Fibroblast of upper back skin (primary cell): ENCODE data around the gene CELSR1.
"Not testable (repeated sequence)": the region's sequence is repeated elsewhere in the genome, so short reads cannot be mapped to it uniquely, and the experiment has no call there.

ENCODE experiments used
- DNase-seq: peaks from one replicate; pipeline ENCODE4 v3.0.0-alpha.2; 2013

Gene CELSR1

DNA sequence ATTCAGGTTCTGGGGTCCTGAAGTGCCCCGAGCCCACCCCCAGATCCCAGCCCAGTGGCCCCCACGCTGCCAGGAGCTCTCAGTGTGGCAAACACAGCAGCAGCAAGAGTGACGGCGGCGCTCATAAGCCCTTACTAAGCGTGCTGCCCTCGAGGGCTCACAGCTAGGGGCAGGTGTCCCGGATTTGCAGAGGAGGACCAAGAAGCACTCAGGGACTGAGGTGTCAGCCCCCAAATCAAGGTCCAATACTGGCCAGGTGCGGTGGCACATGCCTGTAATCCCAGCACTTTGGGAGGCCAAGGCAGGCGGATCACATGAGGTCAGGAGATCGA, 25.4 kb downstream of the CELSR1 start:
- DNase-seq, result no peak

DNA sequence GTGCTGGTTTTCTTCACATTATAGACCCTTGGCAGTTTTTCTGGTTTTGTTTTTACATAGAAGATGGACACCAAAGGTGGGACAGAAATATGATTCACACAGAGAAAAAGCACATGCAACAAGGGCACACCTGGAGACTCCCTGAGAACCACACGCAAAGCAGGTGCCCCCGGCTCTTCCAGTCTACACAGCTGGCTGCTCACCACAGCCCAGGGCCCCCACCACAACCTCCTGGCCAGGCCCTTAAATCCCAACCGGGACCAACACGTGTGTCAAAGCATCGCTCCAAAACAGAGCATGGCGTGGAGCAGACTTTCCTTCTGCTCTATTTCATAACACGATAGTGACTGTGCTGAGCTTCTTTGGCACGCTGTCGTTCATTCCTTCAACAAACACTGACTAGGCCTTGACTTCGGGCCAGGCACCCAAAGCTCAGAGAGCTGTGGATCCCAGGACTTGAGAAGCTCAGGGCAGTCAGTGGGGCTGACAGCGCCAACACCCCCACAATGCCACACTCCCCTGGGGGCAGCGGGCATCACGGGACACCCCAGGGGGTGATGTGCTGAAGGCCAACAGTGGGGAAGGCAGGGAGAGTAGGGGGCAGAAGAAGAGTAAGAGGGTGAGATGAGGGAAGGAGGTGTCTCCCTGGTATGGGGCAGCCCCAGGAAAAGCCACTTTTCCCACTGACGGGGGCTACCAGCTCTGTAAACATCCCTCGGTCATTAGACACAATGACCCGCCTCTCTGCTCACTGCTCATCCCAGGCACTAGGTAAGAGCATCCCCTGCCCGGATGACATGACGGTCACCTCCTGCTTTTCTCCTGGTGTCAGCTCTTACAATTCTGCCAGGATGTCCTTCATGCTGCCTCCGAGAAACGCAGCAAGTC, 26.0 kb downstream of the CELSR1 start:
- DNase-seq, result no peak

DNA sequence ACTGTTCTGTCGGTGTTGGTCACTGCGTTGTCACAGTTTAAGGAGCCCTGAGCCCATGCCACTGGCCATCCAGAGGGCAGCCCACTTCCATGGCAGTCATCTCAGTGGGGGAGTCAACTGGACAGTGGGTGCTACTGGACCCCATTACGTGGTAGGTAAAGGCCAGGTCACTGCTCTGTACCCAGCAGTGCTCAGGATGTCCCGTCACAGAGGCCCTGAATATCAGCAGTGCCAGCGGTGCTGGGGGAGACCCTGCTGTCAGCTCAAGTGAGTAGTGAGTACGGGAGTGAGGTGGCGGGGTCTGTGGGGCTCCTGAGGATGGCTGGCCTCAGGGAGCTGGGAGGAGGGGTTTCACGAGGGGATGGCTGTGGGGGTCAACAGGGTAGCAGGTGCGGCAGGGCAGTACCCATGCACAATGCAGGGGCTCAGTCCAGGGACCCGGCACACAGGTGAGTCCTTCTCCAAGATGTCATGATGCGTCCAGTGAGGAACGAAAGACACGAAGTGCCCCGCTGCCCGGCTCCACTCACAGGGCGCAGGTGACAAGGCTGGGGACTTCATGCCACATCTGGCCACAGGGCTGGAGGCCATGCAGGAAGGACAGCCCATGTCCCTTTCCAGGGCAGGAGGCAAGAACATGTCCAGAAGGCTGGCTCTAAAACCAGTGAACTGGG, 27.9 kb downstream of the CELSR1 start:
- DNase-seq, result no peak

DNA sequence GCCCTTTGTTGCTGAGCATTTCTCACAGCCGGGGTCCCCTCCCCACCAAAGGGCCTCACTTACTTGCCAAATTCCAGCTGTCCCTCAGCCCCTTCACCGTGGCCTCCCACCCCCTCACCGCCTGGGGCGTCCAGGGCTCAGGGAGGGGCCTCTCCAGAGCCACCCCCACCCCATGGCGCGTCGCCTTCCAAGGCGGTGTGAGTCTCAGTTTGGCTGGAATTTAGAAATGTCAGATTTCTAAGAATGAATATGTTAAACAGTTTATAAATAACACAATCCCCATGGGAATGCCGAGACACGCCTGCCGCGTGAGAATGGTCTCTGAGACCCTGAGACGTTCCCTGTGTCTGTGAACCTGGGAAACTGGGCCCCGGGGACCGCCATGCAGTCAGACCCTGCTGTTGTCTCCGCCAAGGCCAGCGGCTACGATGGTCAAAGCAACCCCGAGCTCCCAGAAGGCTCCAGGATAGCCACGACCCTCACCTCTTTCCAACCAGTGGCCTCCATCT, 28.9 kb downstream of the CELSR1 start:
- DNase-seq, result peak; percentile 24

DNA sequence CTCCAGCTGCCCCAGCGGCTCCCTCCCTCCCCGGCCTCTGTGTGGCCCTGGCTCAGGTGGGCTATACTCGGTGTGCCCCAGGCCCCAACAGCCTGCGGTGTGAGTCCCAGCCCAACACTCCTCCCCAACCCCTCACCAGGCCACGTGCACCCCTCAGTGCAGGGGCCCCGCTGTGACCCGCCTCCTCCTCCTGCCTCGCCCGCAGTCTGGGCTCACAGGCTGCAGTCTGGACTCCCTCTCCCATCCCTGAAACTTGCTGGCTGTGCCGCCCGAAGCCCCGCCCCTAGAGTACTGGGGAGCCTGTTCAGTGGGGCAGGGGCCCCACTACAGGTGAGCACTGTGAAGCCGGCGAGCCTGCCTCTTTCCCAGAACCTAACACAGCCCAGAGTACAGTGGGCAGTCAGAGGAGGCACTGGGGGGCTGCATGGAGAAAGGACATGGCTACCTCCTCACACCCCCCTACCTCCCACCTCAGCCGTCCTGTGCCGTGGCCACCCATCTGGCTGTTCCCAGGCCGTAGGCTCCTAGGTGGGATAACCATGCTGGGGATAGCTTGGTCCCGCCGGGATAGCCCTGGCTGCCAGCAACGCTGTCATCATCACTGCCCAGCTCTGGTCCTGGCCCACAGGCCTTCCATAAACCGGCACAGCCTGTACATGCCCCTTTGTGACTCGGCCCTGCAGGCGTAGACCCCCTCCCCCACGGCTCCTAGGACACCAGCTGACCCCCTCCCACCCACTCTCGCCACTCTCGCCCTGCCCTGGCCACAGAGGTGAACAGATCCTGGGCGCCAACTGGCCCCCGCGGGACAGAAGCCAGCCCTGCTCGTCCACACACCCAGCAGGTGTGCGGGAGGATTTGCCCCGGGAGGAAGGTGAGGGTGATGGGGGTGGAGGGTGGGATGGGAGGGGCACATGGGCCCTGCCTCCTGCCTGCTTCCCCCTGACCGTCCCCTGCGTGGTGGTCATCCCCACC, 29.7 kb downstream of the CELSR1 start:
- no peak for DNase-seq

DNA sequence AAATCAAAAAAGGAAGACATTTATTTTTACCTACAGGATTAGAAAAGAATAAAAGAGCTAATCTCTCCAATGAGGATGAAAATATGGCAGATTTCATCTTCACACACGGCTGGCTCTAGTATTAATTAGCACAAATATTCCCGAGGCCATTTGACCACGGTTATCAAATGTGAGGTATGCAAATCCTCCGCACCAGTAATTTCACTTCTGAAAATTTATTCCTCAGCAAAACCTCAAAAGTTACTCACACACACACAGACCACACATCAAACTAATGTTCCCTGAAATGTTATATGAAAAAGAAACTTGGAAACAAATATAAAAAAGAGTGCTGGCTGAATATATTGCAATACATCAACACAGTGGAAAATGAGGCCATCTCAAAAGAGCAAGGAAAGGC, 32.8 kb downstream of the CELSR1 start:
- DNase-seq, result no peak

DNA sequence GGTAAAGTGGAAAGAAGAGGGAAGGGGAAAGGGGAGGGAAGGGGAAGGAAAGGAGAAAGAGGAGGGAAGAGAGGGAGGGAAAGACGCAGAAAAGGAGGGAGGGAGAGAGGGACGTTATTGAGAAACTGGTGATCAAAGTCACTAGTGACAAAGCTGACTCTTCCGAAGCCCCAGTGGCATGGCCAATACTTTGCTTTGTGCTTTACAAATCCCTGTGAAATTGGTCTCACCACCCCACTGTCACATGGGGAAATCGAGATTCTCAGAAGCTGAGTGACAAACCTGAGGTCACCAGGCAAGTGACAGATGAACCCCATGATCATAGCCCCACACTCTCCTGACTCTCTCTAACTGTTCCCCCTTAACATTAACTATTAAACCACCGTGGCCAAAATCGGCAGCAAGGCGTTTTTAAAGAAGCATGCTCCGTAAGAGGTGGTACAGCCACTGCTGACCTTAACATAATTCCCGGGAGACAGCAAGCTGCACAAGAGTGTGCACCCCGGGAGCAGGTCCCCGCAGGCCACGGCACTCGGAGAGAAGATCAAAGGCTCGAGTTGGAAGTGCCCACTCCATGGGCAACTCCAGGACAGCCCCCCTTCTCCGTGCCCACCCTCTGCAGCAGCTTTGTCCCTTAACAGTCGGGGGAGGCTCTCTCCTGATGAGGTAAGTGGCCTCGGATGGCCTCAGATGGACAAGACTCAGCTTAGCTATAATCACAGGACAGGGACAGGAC, 34.8 kb downstream of the CELSR1 start:
- DNase-seq, result no peak

DNA sequence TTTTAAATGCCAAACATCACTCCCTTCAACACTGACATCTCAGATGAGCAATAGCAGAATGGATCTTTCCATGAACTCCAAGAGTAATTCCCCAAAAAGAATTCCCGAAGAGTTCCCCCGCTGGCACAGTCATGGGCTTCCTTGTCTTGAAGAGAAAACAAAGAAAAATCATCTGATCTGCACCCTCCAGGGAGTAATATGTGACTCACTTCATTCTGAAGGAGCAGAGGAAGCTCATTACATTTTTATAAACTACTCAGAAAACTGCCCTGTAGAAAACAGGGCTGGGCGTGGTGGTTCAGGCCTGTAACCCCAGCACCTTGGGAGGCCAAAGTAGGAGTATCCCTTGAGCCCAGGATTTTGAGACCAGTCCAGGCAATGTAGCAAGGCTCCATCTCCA, 35.7 kb downstream of the CELSR1 start:
- DNase-seq, result peak; percentile 79

DNA sequence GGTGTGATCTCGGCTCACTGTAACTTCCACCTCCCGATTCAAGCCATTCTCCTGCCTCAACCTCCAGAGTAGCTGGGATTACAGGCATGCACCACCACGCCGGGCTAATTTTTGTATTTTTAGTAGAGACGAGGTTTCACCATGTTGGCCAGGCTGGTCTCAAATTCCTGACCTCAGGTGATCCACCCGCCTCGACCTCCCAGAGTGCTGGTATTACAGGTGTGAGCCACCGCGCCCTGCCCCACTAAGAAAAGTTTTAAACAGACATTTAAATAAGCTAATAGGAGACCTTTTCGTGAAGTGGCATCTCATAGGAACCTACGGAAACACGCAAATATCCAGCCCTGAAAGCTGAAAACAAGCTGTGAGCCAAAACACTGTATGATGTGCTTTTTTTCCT, 36.2 kb downstream of the CELSR1 start:
- DNase-seq, result not testable (repeated sequence)

DNA sequence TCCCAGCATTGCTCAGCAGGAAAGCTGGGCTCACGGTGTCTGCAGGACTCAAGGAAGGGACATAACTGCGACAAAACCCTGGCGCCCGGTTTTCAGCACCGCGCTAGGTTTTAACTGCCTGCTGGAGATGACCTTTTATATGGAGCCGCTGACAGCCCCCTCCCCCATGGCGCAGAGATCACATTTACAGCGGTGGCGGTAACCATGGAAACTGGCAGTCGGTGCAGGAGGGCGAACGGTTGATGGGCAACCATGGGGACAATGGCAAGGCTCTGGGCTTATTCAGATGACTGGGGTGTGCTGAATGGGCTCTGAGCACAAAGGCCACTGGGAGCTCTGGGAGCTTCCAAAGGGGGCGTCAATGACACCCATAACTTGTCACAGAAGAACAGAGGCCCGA, 37.2 kb downstream of the CELSR1 start:
- DNase-seq, result no peak

DNA sequence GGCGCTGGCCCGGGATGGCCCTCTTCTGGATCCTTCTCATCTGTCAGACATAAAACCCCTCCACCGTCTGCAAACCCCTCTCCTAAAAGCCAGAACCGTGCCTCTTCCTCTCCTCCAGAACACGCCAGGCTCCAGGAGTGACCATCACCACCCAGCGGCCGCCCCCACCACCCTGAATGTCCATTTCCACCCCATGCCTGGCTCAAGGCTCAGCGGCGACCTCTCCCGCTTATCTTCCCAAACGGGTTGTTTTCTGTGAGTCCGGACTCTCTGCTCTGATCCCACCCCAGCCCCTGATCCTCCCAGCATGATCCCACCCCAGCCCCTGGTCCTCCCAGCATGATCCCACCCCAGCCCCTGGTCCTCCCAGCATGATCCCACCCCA, 37.6 kb downstream of the CELSR1 start:
- no peak for DNase-seq

DNA sequence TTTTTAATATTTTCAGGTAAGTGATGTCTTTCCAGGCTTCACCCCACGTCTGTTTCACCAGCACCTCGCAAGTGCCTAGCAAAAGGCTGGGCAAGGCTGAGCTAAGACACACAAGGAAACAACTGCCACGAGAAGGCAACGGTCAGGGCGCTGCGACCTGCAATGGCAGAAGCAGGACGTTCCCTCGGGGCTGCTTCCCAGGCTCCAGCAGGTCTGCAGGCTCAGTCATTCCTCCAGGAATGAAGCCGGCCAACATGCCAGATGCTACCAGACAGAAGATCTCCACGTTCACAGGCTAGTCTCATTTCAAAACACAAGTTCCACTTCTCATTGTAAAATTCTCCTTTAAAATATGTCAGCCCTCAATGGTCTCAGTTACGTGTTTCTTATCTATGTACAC, 45.5 kb downstream of the CELSR1 start:
- no peak for DNase-seq

DNA sequence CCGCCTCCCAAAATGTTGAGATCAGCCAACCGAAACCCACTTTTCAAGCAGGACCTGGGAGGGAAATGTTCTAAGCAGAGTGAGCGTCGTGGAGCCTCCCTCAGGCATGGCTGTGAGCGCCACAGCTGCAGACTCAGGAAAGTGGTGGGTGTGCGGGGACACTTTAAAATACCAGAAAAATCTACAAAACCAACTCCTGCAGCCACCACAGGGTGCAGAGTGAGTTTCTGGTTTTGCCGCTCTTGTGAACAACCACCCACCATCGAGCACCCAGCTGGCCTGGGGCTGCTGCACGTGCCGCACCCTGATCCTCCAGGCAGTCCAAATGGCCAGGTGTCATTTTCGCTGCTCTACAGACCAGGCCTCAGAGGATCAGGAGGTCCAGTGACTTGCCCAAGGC, 46.9 kb downstream of the CELSR1 start:
- DNase-seq, result no peak

DNA sequence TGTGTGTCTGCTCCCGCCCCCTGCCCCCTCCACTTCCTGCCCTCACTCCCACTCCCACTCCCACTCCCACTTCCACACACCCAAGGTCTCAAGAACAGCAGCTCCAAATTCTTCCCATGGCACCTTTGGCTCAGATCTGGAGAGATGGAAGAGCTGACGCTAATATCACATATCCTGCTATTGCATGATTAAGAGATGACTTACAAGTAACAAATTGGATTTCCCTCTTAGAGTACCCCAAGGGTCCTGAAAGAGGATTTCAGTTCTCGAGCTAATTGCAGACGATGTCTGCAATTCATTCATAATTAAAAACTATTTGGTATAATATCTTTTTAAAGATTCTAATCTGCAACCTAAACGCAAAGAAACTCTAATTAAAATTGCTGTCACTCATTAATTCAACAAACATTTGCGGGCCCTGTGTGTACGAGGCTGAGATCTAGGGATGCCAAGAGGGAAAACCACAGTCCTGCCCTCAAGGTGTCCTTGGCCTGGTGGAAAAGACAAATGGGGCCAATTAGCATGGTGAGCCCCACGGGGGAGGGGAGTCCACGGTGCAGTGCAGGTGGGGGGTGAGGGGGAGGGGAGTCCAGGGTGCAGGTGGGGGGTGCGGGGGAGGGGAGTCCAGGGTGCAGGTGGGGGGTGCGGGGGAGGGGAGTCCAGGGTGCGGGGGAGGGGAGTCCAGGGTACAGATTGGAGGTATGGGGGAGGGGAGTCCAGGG, 50.3 kb downstream of the CELSR1 start:
- no peak for DNase-seq

DNA sequence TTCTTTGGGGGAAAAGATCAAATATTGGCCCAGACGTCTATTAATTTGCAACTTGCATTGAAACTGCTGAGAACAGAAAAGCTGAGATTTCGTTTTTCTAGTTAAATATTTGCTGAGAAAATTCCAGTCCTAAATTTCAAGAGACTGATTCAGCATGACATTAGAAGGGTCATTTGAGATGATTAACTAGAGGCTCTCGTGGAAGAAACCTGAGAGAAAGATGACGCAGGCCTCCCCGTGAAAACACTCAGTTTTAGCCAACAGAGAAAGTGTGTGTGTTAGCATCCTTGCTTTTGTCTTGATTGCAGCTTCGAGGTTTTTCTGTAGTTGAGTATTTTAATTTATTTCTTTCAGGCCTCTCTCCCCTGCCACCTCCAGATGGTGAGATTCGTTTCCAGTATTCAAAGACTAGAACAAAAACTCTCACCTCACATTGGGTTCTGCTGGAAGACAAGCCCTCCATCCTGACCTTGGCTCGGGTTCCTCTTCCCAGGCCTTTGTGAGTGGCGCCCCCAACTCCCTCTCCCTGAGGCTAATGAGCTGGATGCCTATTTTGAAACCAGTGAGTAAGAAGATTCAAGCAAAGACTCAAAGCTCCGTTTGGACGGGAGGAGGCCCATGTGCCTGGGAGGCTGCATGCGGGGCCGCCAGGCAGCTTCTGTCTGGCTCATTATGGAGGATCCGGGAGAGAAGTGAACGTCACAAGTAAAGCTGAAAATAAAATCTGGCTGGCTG, 52.4 kb downstream of the CELSR1 start:
- peak; percentile 30 for DNase-seq

DNA sequence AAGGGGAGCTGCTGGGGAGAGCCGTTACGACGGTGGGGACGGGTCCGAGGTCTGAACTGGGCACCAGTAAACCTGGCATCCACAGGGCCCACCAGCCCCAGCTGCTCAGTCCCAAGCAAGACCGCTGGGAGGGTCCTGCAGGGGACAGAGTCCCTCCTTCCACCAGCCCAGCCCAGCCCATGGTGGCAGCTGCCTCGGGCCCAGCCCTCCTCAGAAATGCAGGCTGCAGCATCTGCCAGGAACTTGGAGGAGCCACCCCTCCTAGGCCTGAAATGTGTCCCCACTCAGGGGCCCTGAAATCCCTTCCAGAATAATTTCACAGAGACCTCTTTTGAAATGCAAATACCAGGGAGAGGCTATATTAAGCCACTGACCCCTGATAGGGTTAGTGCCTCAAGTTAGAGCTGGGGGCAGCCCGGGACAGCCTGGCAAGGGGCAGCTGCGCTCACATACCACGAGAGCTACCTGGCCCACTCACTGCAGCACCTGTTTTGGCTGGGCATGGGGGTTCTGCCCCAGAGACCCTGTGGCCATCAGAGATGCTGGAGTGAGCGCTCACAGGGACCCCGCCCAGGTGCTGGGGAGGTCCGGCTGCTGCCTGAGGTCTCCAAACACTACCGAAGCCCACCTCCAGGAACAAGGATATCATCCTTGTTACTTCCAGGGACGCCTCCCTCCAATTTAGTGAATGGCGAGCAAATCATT, 53.1 kb downstream of the CELSR1 start:
- no peak for DNase-seq

DNA sequence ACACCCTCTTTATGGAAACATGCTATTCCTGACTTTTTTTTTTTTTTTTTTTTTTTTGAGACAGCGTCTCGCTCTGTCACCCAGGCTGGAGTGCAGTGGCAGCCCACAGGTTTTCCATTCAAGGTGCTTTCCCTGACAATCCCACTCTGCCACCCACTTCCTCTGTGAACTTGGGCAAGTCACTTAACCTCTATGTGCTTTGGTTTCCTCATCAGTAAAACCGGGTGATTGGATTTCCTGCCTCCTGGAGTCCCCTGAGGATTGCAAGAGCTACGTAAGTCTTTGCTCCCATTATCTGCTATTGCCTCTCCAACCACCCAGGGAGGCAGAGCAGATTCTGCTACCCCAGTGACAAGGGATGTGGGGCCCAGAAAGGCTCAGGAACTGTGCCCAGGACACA, 54.1 kb downstream of the CELSR1 start:
- no peak for DNase-seq

DNA sequence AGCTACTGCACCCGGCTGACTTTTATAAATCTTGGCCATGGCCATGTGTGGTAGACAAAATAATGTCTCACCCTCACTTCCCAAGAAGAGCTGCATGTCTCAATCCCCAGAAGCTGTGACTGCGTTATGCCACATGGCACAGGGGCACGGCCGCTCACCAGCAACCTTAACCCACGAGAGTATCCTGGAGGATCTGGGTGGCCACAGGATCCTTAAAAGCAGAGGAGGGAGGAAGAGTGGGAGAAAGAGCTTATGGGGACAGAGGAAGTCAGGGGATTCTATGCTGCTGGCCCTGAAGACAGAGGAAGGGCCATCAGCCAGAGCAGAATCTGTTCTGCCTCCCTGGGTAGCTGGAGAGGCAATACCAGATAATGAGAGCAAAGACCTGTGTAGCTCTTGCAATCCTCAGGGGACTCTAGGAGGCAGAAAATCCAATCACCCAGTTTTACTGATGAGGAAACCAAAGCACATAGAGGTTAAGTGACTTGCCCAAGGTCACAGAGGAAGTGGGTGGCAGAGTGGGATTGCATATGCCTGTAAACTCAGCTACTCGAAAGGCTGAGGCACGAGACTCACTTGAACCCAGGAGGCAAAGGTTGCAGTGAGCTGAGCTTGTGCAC, 55.3 kb downstream of the CELSR1 start:
- no peak for DNase-seq

DNA sequence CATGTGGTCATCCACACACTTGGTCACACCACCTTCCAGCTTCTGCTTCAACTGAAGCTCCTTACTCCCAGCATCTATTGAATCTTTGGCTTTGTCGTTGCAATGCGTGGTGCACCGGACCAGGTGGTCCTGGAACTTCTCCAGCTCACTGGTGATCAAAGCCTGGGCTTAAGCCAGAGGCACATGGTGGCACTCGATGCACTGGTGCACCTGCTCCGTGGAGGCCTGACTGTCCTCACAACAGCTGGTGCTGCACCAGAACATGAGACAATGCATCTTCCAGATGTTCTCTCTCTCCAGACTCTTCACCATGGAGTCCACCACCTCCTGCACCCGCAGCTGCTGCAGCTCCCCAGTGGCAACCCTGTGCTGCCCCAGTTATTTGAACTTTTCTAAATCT, 56.0 kb downstream of the CELSR1 start:
- DNase-seq, result no peak

DNA sequence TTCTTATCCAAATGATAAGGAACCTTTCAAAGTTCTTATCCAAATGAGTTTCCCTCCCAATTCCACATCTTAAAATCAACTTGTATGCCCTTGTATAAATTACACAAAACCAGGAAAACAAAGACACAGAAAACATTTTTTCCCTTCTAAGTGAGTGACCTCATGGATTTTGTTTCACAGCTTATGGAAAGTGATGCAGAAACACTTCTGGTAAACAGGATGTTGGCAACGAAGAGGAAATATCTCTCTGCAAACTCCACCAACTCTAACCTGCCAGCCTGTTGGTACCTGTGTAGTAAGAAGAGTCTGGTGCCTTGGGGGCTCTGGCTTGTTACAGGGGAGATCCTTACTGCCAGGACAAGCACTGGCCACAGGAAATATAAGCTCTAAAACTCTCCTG, 57.0 kb downstream of the CELSR1 start:
- DNase-seq, result no peak
